ENCODE measurements around the gene GPRASP2. TPM values are rescaled to one million over a fixed set of nuclear protein-coding genes. Genes with fewer than 3 reads are reported as not detected.

The GPRASP2 gene
- total RNA-seq, 3 donors from 2014 or later: 2.2 to 11.4 (median 2.8) TPM

GRCh38 chrX:102765809-102766208 lies 53.6 kb downstream of the GPRASP2 start:
- no peak overlapping the region for H3K4me3 ChIP-seq
- no peak for ATAC-seq
- intact Hi-C loops (cut with DNase I, micrococcal nuclease): no loop called here
- H3K9me3 ChIP-seq: no peaks in the 10 kb centered on the region
- DNase-seq: no peak
- H3K4me1 ChIP-seq (ENCODE audit: low read depth): no peaks in the 10 kb centered on the region
- no peaks in the 10 kb centered on the region for H3K36me3 ChIP-seq (ENCODE audit: low read depth)
- TF ChIP-seq CTCF (IDR thresholded peaks at IDR 0.05): no peak

- no peak for TF ChIP-seq CTCF (IDR thresholded peaks at IDR 0.05)
- Histone ChIP-seq H3K36me3 (ENCODE audit: low read depth) (no peaks in the 10 kb centered on the region), H3K4me3 (no peak overlapping the region), H3K4me1 (ENCODE audit: low read depth) (no peaks in the 10 kb centered on the region), H3K9me3 (no peaks in the 10 kb centered on the region)
- ATAC-seq (no peak), DNase-seq (no peak)
- intact Hi-C loops (cut with DNase I, micrococcal nuclease): no loop called here
Measured at GRCh38 chrX:102767287-102767686, 55.0 kb downstream of the GPRASP2 start.

Other genes with a start within 250 kb of the GPRASP2 start
- not detected for gene TCP11X2, start 240.6 kb upstream of the GPRASP2 start, total RNA-seq
- under 1 TPM in 1 of 3 donors, not detected in 2; 0.47 TPM for gene TMSB15A, start 195.7 kb upstream of the GPRASP2 start, total RNA-seq
- 10 to 100 TPM in 2 of 3 donors, 1 to 10 TPM in 1; 5.5 to 13.9 (median 13.1) TPM for gene ARMCX5, start 112.9 kb upstream of the GPRASP2 start, total RNA-seq
- 10 to 100 TPM in 1 of 3 donors, 1 to 10 TPM in 2; 3.4 to 29.6 (median 3.7) TPM for gene GPRASP1, start 61.0 kb upstream of the GPRASP2 start, total RNA-seq
- gene GPRASP3, start 8.3 kb downstream of the GPRASP2 start, total RNA-seq: 10 to 100 TPM in 1 of 3 donors, 1 to 10 TPM in 2; 1.4 to 11.4 (median 2.2) TPM
- 1 to 10 TPM; 1.1 to 1.4 (median 1.3) TPM for gene RAB40AL, start 224.8 kb downstream of the GPRASP2 start, total RNA-seq